ENCODE data around the gene PLD6.

DNA sequence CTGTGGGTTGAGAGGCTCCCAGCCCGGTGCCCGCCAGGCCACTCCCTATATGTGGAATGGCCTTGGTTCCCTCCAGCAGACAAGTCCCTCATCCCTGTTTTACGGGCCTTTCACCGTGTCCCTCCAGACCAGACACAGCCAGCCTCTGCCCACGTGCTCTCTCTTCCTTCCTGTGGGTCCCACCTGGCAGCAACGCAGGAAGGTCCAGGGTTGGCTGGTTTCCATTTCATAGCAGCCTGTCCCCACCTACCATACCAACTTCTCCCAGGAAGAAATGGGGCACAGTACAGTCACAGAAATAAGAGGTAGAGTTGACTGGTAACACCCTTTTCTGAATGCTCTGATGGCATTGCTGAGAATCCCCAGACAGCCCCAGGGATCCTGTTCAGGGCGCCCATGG, 34.9 kb downstream of the PLD6 start:
- no peak for TF ChIP-seq SP1 (IDR thresholded peaks at IDR 0.05)
- TF ChIP-seq FOXM1 (IDR thresholded peaks at IDR 0.05; ENCODE audit: borderline replicate concordance), result no peak
- TF ChIP-seq, protein P1, sequence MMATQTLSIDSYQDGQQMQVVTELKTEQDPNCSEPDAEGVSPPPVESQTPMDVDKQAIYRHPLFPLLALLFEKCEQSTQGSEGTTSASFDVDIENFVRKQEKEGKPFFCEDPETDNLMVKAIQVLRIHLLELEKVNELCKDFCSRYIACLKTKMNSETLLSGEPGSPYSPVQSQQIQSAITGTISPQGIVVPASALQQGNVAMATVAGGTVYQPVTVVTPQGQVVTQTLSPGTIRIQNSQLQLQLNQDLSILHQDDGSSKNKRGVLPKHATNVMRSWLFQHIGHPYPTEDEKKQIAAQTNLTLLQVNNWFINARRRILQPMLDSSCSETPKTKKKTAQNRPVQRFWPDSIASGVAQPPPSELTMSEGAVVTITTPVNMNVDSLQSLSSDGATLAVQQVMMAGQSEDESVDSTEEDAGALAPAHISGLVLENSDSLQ (IDR thresholded peaks at IDR 0.05), result no peak
- no peak for TF ChIP-seq ZNF384 (IDR thresholded peaks at IDR 0.05)
- TF ChIP-seq ARNT (IDR thresholded peaks at IDR 0.05), result no peak
- TF ChIP-seq SUZ12 (IDR thresholded peaks at IDR 0.05), result no peak

Measured in HEK293T (cell line).